B cell (primary cell): ENCODE measurements around the gene PHLDB1. TPM values are rescaled to one million over a fixed set of nuclear protein-coding genes. Genes with fewer than 3 reads are reported as not detected.

Experiments
- ATAC-seq: fragments of 200-7000 bp; cut with Tn5 transposase; one replicate; pipeline ENCODE4 v1.10.0; 2021; ENCODE audit warnings: low read depth, mild to moderate bottlenecking, moderate number of reproducible peaks, moderate library complexity
- CTCF ChIA-PET: fragments of 350-600 bp; sonication (Branson Sonifier 250); formaldehyde crosslinking; loops from one replicate; lab custom pipeline; 2021; ENCODE audit warnings: antibody characterized with exemption, inconsistent platforms; lab: Charles Lee
- POLR2A ChIA-PET: fragments of 350-600 bp; sonication (Branson Sonifier 250); formaldehyde crosslinking; loops from one replicate; lab custom pipeline; 2021; ENCODE audit warnings: antibody characterized with exemption; lab: Charles Lee
- DNase-seq: peaks from one replicate; pipeline ENCODE4 v3.0.0; 2013
- H2AFZ ChIP-seq: 2 replicates; pipeline ENCODE4 v1.6.1; 2012; ENCODE audit warnings: mild to moderate bottlenecking, low read depth, low read length; ENCODE audit not compliant: insufficient read depth, poor library complexity, severe bottlenecking
- H3K27ac ChIP-seq, 2 donors: 1 replicate in 1 of 2; 2 replicates in 1 of 2; pipeline ENCODE4 v1.5.1; 2012 to 2013; ENCODE audit warnings: low read length in 2 of 2, mild to moderate bottlenecking in 2 of 2, moderate library complexity in 1 of 2
- H3K27me3 ChIP-seq, 4 experiments: fragments of 200-600 bp in 1 of 4; sonication (generic) in 1 of 4; replicated peaks in 1 of 4; 1 replicate in 2 of 4; 2 replicates in 2 of 4; pipeline versions ENCODE4 v1.6.1 to v1.7.0; 2013 to 2016; ENCODE audit warnings: low read length in 3 of 4, mild to moderate bottlenecking in 2 of 4, mixed read lengths in 1 of 4, moderate library complexity in 1 of 4; ENCODE audit not compliant: insufficient read depth in 4 of 4, control insufficient read depth in 3 of 4; ENCODE audit errors: control extremely low read depth in 1 of 4
- H3K36me3 ChIP-seq, 2 experiments: replicated peaks in 1 of 2; 1 replicate in 1 of 2; 2 replicates in 1 of 2; pipeline versions ENCODE4 v1.6.1 to v1.7.1; 2013; ENCODE audit warnings: low read length in 1 of 2; ENCODE audit not compliant: insufficient read depth in 2 of 2, control insufficient read depth in 1 of 2; ENCODE audit errors: control extremely low read depth in 1 of 2, extremely low read depth in 1 of 2
- H3K4me1 ChIP-seq, 2 donors: fragments of 200-600 bp in 1 of 2; sonication (generic) in 1 of 2; 1 replicate in 1 of 2; 2 replicates in 1 of 2; pipeline versions ENCODE4 v1.5.1 to v1.6.1; 2013 to 2017; ENCODE audit warnings: low read length in 2 of 2; ENCODE audit not compliant: control insufficient read depth in 2 of 2, insufficient read depth in 2 of 2
- H3K4me2 ChIP-seq: replicated peaks from 2 replicates; pipeline ENCODE3; 2012; ENCODE audit warnings: mild to moderate bottlenecking, low read depth, low read length; ENCODE audit not compliant: poor library complexity, severe bottlenecking
- H3K4me3 ChIP-seq, 5 experiments: fragments of 200-600 bp in 1 of 5; sonication (generic) in 1 of 5; 1 replicate in 3 of 5; 2 replicates in 2 of 5; pipeline versions ENCODE4 v1.5.1 to v1.7.0; 2011 to 2016; ENCODE audit warnings: low read length in 4 of 5, mild to moderate bottlenecking in 4 of 5, low read depth in 2 of 5, control low read depth in 1 of 5, moderate library complexity in 1 of 5; ENCODE audit not compliant: insufficient read depth in 1 of 5; ENCODE audit errors: control extremely low read depth in 1 of 5, extremely low read depth in 1 of 5
- H3K79me2 ChIP-seq: fragments of 200-600 bp; sonication (generic); one replicate; pipeline ENCODE4 v1.6.0; 2016; ENCODE audit warnings: low read length; ENCODE audit not compliant: control insufficient read depth, insufficient read depth
- H3K9ac ChIP-seq: fragments of 200-600 bp; sonication (generic); 2 replicates; pipeline ENCODE4 v1.6.1; 2017; ENCODE audit warnings: mild to moderate bottlenecking, low read length, moderate library complexity
- H3K9me3 ChIP-seq, 3 donors: one replicate each; pipeline versions ENCODE4 v1.6.1 to v1.7.1; 2013; ENCODE audit warnings: low read length in 2 of 3; ENCODE audit not compliant: control insufficient read depth in 2 of 3, insufficient read depth in 1 of 3; ENCODE audit errors: control extremely low read depth in 1 of 3
- H4K20me1 ChIP-seq: 2 replicates; pipeline ENCODE4 v1.6.0; 2012; ENCODE audit warnings: mild to moderate bottlenecking, low read length; ENCODE audit not compliant: insufficient read depth, control insufficient read depth, poor library complexity, severe bottlenecking
- H3K27ac Mint-ChIP-seq: one replicate; pipeline ENCODE4 v1.8.0; 2021; ENCODE audit warnings: mixed read lengths
- H3K27me3 Mint-ChIP-seq: one replicate; pipeline ENCODE4 v1.8.0; 2021; ENCODE audit warnings: mixed read lengths
- H3K4me1 Mint-ChIP-seq: one replicate; pipeline ENCODE4 v1.8.0; 2021; ENCODE audit warnings: mixed read lengths
- H3K4me3 Mint-ChIP-seq: one replicate; pipeline ENCODE4 v1.8.0; 2021; ENCODE audit warnings: mixed read lengths
- H3K9me3 Mint-ChIP-seq: one replicate; pipeline ENCODE4 v1.8.0; 2022; ENCODE audit warnings: mixed read lengths; ENCODE audit not compliant: insufficient read depth
- CTCF ChIP-seq: fragments of 200-600 bp; IDR thresholded peaks from one replicate; pipeline ENCODE4 v1.8.0; 2022; ENCODE audit warnings: antibody characterized with exemption, mild to moderate bottlenecking
- EZH2 ChIP-seq: IDR thresholded peaks from 2 replicates; pipeline ENCODE4 v1.6.1; 2012; ENCODE audit warnings: borderline replicate concordance, low read depth, mild to moderate bottlenecking, moderate library complexity, low read length; ENCODE audit not compliant: insufficient read depth, poor library complexity, severe bottlenecking
- WGBS: methylation state at CpG from one replicate; pipeline ENCODE4 v1.1.5; 2013; ENCODE audit warnings: missing lambda C conversion rate; ENCODE audit not compliant: insufficient coverage; 5-methylcytosine and 5-hydroxymethylcytosine counted together
- intact Hi-C: fragments of 100-400 bp; cut with micrococcal nuclease; formaldehyde crosslinking; loops from one replicate; pipeline ENCODE4 v1.10.0; 2022
- polyA plus RNA-seq: library from polyadenylated mRNA; depleted of rRNA; stranded (reverse); fragments of >200 nt; gene quantifications from 2 replicates; pipeline ENCODE4 v1.2.3, GENCODE V29; 2012
- total RNA-seq, 2 donors: library from RNA; stranded (reverse); fragments of 120-200 nt in 1 of 2; gene quantifications; 1 replicate in 1 of 2; 2 replicates in 1 of 2; pipeline versions ENCODE4 v1.2.3 to v1.2.4, GENCODE V29; 2013 to 2022

PHLDB1 gene
- total and polyA plus RNA-seq, 2 donors (not counting 1 experiment from before 2014, with no cell fraction given), result 0.46 to 2.4 TPM

- Histone ChIP-seq H3K9me3 (peaks cover 0 to 18% (median 8%) of the 10 kb centered on the region in 3 donors), H3K4me3 (no peak overlapping the region), H3K27ac (no peak overlapping the region), H3K4me1 (no peaks in the 10 kb centered on the region), H4K20me1 (no peaks in the 10 kb centered on the region), H2AFZ (no peak overlapping the region), H3K9ac (no peak overlapping the region), H3K4me2 (no peak overlapping the region), H3K27me3 (peaks cover 0 to 8% (median 3%) of the 10 kb centered on the region in 4 experiments), H3K79me2 (no peaks in the 10 kb centered on the region), H3K36me3 (no peaks in the 10 kb centered on the region)
- H3K4me1 Mint-ChIP-seq, result no peaks in the 10 kb centered on the region
- DNase-seq, result no peak
- no peak overlapping the region for H3K4me3 Mint-ChIP-seq
- whole genome bisulfite sequencing, result no CpG with 5 or more reads among the region's 1 CpG
- POLR2A ChIA-PET, result no interaction called here
- ATAC-seq, result no peak
- intact Hi-C loops, result no loop called here
- no peak overlapping the region for H3K27ac Mint-ChIP-seq
- peaks cover 14% of the 10 kb centered on the region for H3K9me3 Mint-ChIP-seq
- TF ChIP-seq EZH2 (no peak), CTCF (no peak)
- H3K27me3 Mint-ChIP-seq, result peaks cover 30% of the 10 kb centered on the region
- CTCF ChIA-PET, result no interaction called here
Measured at GRCh38 chr11:118672846-118673245, 65.4 kb downstream of the PHLDB1 start.

- Mint-ChIP-seq H3K27me3 (peaks cover 30% of the 10 kb centered on the region), H3K27ac (no peak overlapping the region), H3K4me3 (no peak overlapping the region), H3K4me1 (no peaks in the 10 kb centered on the region), H3K9me3 (peaks cover 14% of the 10 kb centered on the region)
- no peak for ATAC-seq
- peaks cover 0 to 18% (median 8%) of the 10 kb centered on the region in 3 donors for H3K9me3 ChIP-seq
- TF ChIP-seq EZH2, result no peak
- no peak for TF ChIP-seq CTCF
- no peak for DNase-seq
- no peak overlapping the region for H3K9ac ChIP-seq
- peaks cover 0 to 8% (median 3%) of the 10 kb centered on the region in 4 experiments for H3K27me3 ChIP-seq
- H3K4me2 ChIP-seq, result no peak overlapping the region
- ChIA-PET POLR2A (no interaction called here), CTCF (no interaction called here)
- no peak overlapping the region for H3K27ac ChIP-seq
- H3K4me1 ChIP-seq, result no peaks in the 10 kb centered on the region
- intact Hi-C loops, result no loop called here
- no peak overlapping the region for H3K4me3 ChIP-seq
- no peaks in the 10 kb centered on the region for H3K79me2 ChIP-seq
- no peak overlapping the region for H2AFZ ChIP-seq
- H4K20me1 ChIP-seq, result no peaks in the 10 kb centered on the region
- H3K36me3 ChIP-seq, result no peaks in the 10 kb centered on the region
- WGBS, result 83% methylated on average over 5 of the region's 6 CpGs
Measured at GRCh38 chr11:118673361-118674081, 66.1 kb downstream of the PHLDB1 start.
